ENCODE results near the gene NINJ1. TPM values are rescaled to one million over a fixed set of nuclear protein-coding genes. Genes with fewer than 3 reads are reported as not detected.

Gene NINJ1
- total and polyA plus RNA-seq, 2 of the 13 experiments (the other 11 are each of a cell fraction or from before 2014, with no cell fraction given), result 81.2 to 92.1 TPM

DNA sequence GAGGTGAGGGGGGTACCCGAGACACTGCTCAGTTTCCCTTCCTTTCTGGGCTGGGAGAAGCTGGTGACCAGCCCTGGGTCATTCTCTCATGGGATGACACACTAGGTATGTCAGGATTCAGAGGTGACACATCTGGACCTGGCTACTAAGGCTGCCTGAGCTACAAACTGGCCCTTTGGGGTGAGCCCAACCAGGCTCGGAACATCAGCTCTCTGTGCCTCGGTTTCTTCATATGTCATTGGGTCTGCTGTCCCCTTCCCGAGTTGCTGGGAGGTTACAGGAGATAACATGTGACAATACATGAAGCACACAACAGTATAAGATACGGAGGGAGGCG is 26.3 kb downstream of the NINJ1 start (continued):
- TF ChIP-seq, protein P1, sequence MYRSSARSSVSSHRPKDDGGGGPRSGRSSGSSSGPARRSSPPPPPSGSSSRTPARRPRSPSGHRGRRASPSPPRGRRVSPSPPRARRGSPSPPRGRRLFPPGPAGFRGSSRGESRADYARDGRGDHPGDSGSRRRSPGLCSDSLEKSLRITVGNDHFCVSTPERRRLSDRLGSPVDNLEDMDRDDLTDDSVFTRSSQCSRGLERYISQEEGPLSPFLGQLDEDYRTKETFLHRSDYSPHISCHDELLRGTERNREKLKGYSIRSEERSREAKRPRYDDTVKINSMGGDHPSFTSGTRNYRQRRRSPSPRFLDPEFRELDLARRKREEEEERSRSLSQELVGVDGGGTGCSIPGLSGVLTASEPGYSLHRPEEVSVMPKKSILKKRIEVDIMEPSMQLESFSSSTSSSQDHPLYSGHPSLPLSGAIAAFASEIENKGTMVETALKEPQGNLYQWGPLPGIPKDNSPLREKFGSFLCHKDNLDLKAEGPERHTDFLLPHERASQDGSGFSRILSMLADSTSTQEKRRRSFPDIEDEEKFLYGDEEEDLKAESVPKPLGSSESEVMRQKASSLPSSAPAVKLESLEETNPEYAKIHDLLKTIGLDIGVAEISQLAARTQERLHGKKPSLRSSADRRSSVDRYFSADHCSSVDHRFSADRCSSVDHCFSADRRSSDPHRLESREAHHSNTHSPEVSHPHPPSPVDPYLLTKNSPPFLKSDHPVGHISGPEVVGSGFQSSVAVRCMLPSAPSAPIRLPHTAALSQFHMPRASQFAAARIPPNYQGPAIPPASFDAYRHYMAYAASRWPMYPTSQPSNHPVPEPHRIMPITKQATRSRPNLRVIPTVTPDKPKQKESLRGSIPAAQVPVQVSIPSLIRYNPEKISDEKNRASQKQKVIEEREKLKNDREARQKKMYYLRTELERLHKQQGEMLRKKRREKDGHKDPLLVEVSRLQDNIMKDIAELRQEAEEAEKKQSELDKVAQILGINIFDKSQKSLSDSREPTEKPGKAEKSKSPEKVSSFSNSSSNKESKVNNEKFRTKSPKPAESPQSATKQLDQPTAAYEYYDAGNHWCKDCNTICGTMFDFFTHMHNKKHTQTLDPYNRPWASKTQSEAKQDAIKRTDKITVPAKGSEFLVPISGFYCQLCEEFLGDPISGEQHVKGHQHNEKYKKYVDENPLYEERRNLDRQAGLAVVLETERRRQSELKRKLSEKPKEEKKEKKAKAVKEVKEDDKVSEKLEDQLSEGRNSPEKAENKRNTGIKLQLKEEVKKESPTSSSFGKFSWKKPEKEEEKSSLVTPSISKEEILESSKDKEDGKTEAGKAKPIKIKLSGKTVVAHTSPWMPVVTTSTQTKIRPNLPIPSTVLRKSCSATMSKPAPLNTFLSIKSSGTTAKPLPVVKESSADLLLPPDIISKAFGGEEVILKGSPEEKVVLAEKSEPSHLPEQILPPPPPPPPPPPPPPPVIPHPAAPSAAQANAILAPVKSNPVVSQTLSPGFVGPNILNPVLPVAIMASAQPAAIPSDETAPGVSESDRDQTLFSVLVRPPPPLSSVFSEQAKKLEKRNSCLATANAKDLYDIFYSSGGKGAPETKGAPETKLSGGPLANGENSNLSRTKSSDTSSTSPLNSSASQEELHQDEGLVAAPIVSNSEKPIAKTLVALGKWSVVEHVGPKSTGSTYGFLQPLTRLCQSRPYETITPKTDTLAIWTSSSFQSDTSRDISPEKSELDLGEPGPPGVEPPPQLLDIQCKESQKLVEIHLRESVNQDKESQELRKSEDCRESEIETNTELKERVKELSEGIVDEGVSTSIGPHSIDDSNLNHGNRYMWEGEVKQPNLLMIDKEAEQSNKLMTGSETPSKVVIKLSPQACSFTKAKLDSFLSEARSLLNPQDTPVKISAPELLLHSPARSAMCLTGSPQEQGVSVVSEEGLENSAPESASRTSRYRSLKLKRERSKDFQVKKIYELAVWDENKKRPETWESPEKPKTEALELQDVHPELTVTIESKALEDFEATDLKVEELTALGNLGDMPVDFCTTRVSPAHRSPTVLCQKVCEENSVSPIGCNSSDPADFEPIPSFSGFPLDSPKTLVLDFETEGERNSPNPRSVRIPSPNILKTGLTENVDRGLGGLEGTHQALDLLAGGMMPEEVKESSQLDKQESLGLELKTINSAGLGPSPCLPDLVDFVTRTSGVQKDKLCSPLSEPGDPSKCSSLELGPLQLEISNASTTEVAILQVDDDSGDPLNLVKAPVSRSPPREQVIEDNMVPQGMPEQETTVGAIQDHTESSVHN (CRISPR knock-in tag; IDR thresholded peaks at IDR 0.05), result no peak
- TF ChIP-seq HOXD1 (CRISPR knock-in tag; IDR thresholded peaks at IDR 0.05) (no peak), RFXANK (CRISPR knock-in tag; IDR thresholded peaks at IDR 0.05) (no peak), POLR2G (IDR thresholded peaks at IDR 0.05; ENCODE audit: low read depth, low read length) (no peak), ETV6 (CRISPR knock-in tag; conservative IDR thresholded peaks at IDR 0.05) (no peak), THYN1 (CRISPR knock-in tag; IDR thresholded peaks at IDR 0.05; ENCODE audit: borderline replicate concordance, low read depth) (no peak), ZSCAN12 (CRISPR knock-in tag; IDR thresholded peaks at IDR 0.05) (no peak), ZFAT (CRISPR knock-in tag; conservative IDR thresholded peaks at IDR 0.05) (no peak), ZNF33A (CRISPR knock-in tag; IDR thresholded peaks at IDR 0.05; ENCODE audit: borderline replicate concordance) (no peak), TCF7 (IDR thresholded peaks at IDR 0.05; ENCODE audit: low read depth) (no peak), TMF1 (CRISPR knock-in tag; IDR thresholded peaks at IDR 0.05; ENCODE audit: low read depth) (no peak)
- TF ChIP-seq, protein P2, sequence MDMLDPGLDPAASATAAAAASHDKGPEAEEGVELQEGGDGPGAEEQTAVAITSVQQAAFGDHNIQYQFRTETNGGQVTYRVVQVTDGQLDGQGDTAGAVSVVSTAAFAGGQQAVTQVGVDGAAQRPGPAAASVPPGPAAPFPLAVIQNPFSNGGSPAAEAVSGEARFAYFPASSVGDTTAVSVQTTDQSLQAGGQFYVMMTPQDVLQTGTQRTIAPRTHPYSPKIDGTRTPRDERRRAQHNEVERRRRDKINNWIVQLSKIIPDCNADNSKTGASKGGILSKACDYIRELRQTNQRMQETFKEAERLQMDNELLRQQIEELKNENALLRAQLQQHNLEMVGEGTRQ (IDR thresholded peaks at IDR 0.05; ENCODE audit: low read depth, low read length), result no peak
- TF ChIP-seq, protein P2 (CRISPR knock-in tag; IDR thresholded peaks at IDR 0.05; ENCODE audit: borderline replicate concordance), result no peak
- TF ChIP-seq, protein P3, sequence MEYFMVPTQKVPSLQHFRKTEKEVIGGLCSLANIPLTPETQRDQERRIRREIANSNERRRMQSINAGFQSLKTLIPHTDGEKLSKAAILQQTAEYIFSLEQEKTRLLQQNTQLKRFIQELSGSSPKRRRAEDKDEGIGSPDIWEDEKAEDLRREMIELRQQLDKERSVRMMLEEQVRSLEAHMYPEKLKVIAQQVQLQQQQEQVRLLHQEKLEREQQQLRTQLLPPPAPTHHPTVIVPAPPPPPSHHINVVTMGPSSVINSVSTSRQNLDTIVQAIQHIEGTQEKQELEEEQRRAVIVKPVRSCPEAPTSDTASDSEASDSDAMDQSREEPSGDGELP (IDR thresholded peaks at IDR 0.05; ENCODE audit: borderline replicate concordance, low read depth), result no peak
- TF ChIP-seq, protein P4, sequence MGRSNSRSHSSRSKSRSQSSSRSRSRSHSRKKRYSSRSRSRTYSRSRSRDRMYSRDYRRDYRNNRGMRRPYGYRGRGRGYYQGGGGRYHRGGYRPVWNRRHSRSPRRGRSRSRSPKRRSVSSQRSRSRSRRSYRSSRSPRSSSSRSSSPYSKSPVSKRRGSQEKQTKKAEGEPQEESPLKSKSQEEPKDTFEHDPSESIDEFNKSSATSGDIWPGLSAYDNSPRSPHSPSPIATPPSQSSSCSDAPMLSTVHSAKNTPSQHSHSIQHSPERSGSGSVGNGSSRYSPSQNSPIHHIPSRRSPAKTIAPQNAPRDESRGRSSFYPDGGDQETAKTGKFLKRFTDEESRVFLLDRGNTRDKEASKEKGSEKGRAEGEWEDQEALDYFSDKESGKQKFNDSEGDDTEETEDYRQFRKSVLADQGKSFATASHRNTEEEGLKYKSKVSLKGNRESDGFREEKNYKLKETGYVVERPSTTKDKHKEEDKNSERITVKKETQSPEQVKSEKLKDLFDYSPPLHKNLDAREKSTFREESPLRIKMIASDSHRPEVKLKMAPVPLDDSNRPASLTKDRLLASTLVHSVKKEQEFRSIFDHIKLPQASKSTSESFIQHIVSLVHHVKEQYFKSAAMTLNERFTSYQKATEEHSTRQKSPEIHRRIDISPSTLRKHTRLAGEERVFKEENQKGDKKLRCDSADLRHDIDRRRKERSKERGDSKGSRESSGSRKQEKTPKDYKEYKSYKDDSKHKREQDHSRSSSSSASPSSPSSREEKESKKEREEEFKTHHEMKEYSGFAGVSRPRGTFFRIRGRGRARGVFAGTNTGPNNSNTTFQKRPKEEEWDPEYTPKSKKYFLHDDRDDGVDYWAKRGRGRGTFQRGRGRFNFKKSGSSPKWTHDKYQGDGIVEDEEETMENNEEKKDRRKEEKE (IDR thresholded peaks at IDR 0.05), result no peak
